GM19452 (cell line): ENCODE results near the gene SEZ6L2.
A peak's percentile ranks its signal among the peaks of the same experiment; 100 is the strongest.
"Not testable (repeated sequence)": the region's sequence is repeated elsewhere in the genome, so short reads cannot be mapped to it uniquely, and the experiment has no call there.

ENCODE experiments used
- ATAC-seq: cut with Tn5 transposase; IDR thresholded peaks from one replicate; pipeline ENCODE4 v1.9.1; 2021; ENCODE audit not compliant: unreplicated experiment

Gene SEZ6L2

GRCh38 chr16:29891525-29892457 lies 7.6 kb downstream of the SEZ6L2 start:
- ATAC-seq, result no peak

DNA sequence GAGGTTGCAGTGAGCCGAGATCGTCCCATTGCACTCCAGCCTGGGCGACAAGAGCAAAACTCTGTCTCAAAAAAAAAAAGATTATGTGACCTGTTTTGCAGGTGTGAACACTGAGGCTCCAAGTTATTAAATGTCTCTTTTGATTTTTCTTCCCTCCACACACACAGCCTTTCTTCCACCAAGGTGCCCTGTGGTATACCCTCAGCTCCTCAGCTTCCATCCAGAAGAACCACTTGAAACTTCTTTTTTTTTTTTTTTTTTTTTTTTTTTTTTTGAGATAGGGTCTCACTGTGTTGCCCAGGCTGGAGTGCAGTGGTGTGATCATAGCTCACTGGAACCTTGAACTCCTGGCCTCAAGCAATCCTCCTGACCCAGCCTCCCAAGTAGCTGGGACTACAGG lies 10.0 kb downstream of the SEZ6L2 start:
- ATAC-seq, result not testable (repeated sequence)

GRCh38 chr16:29883987-29884386 lies 15.4 kb downstream of the SEZ6L2 start:
- no peak for ATAC-seq

- ATAC-seq, result no peak
Observed at GRCh38 chr16:29881050-29881449, 18.3 kb downstream of the SEZ6L2 start.

- ATAC-seq, result no peak
Observed at GRCh38 chr16:29878172-29878571, 21.2 kb downstream of the SEZ6L2 start.

DNA sequence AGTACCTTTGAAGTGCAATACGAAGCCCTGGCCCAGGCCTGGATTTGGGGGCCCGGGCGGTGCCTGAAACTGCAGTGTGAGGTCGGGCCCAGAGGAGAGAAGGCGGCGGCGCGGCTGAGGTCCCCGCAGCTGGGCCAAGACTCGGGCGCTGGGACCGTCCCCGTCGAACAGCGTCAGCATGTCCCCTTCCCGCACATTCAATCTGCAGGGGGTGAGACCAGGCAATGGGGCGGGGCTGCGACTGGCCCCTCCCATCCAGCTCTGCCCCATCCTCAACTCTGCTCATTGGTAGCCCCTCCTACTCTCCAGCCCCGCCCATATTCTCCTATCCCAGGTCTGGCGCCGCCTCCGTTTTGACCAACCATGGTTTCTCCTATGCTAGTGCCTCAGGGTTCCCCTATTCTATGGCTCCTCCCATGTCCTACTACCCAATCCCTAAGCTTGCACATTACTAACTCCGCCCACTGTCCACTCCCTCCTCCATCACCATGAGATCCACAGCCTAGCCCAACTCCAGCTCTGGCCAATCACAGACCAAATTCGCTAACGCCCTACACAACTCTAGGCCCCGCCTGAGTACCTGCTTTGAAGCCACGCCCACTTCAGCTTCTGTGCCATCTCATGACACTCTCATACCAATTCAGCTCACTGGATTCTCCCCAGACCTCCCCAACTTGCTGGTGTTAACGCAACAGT lies 21.9 kb downstream of the SEZ6L2 start:
- ATAC-seq, result no peak

DNA sequence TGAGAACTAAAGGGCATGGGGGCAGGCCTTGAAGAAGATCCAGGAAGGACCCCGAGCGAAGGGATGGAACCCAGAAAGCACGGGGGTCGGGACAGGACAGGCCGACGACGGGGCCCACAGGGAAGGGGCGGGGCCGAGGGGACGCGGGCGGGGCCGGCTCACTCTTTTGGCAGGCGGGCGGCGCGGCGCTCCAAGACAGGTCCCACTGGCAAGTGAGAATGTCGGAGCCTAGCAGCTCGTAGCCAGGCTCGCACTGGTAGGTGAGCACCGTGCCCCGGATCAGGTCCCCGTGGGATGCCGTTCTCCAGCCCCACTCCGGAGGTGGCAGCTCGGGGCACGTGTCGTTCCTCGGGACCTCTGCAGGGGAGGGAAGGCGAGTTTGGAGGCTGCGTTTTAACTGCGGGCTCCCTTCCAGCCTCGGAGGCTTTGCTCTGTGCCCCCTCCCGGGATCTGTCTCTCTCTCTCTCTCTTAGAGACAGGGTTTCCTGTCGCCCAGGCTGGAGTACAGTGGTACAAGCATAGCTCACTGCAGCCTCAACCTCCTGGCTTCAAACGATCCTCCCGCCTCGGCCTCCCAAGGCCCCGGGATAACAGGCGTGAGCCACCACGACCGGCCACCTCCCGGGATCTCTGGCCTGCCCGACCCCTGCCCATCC lies 22.6 kb downstream of the SEZ6L2 start:
- ATAC-seq, result no peak

- ATAC-seq, result no peak
Observed at GRCh38 chr16:29876217-29876593, 23.1 kb downstream of the SEZ6L2 start.

DNA sequence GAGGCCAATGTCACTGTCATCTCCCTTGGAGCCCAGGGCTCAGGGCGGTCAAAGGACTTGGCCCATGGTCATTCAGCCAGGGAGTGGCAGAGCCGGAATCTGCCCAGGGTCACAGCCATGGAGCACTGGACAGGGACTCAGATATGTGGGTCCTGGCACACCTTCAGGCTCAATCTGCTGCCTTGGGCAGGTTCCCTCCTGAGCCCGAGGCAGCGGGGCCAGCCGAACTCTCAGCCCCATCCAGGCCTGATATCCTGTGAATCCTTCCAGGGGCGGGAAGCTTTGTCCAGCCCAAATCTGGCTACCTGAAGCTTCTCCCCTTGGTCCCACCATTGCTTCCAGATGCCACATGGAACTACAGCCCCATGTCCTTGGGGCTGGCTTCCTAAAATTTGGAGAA lies 24.1 kb downstream of the SEZ6L2 start:
- ATAC-seq, result no peak

DNA sequence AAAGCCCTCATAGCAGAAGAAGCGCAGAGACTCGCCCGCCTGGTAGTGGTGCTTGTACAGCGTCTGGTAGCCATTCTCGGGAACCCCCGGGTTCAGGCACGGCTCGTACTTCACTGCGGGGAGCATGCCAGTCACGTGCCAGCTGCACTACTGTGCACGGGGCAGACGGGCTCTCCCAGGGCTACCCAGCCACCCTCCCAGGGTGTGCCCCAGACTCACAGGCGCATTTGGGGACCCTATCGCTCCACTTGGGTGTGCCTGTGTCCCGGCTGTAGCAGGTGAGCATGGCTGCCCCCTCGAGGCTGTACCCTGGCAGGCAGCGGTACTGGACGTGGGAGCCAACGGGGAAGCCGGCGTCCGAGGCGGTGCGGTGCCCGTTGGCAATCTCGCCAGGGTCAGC lies 26.0 kb downstream of the SEZ6L2 start:
- ATAC-seq, result no peak

DNA sequence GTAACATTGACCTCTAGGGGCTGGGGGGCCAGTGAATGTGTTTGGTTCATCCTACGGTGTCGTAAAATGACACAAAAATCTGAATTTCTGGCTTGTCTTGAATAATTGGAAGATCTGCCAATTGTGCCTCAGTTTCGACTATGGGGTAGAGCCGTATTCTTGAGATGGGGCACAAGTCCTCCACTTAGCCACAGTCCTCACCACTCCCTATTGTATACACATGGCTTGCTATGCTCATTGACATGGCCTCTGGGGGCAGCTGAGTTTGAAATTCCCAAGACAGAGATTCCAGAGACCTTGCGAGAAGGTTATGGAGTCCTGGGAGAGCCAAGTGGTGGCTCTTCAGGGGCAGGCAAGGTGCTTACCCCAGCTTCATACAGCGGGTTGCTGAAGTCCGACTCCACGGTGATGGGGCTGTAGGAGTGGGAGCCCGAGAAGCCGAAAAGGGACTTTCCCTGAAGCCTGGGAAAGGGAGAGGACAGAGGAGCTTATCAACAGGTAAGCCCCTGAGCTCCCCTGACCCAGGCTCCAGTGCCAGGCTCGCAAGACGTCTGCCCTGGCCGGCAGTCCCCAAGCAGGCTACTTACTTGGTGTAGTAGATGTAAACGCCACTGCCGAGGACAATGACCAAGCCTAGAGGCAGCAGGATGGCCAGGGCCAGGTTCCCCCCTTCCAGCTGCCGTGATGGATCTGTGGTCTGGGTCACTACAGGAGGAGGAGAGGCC lies 27.4 kb downstream of the SEZ6L2 start:
- ATAC-seq, result no peak

DNA sequence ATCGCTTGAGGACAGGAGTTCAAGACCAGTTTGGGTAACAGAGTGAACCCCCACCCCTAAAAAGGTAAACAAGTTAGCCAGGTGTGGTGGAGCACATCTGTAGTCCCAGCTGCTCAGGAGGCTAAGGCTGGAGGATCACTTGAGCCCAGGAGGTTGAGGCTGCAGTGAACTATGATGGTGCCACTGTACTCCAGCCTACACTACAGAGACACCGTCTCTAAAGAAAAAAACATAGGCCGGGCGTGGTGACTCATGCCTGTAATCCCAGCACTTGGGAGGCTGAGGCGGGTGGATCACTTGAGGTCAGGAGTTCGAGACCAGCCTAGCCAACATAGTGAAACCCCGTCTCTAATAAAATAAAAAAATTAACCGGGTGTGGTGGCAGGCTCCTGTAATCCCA lies 30.3 kb downstream of the SEZ6L2 start:
- not testable (repeated sequence) for ATAC-seq

DNA sequence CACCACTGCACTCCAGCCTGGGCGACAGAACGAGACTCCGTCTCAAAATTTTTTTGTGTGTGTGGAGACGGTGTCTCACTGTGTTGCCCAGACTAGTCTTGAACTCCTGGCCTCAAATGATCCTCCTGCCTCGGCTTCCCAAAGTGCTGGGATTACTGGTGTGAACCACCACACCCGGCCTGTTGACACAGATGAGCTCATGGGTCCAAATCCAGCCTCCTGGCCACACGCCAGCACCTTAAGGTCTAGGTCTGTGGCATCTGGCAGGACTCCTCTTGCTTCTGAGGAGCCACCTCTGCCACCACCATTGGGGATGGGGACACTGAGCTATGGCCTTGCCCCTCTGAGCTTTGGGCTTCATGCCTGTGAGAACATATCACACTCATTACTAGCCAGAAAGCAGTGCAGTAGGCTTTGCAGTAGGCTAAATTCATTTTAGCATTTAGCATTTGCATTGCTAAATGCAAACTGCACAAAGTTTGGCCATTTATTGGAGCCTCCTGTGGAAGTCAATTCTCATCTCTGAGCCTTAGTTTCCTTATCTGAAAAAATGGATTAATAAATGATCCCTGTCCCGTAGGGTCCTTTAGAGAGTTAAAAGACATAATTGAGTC lies 30.8 kb downstream of the SEZ6L2 start:
- no peak for ATAC-seq

GRCh38 chr16:29864205-29864604 lies 35.1 kb downstream of the SEZ6L2 start:
- ATAC-seq, result no peak

- ATAC-seq, result no peak
Observed at GRCh38 chr16:29863669-29863984, 35.7 kb downstream of the SEZ6L2 start.

- peak; percentile 91 for ATAC-seq
Observed at GRCh38 chr16:29862884-29863668, 36.3 kb downstream of the SEZ6L2 start, which contains the start of gene CDIPT. TSS of gene CDIPT (minus strand) at chr16:29863226. CDS start at chr16:29862857, 369 bp downstream.

GRCh38 chr16:29862383-29862883 lies 36.9 kb downstream of the SEZ6L2 start:
- no peak for ATAC-seq

DNA sequence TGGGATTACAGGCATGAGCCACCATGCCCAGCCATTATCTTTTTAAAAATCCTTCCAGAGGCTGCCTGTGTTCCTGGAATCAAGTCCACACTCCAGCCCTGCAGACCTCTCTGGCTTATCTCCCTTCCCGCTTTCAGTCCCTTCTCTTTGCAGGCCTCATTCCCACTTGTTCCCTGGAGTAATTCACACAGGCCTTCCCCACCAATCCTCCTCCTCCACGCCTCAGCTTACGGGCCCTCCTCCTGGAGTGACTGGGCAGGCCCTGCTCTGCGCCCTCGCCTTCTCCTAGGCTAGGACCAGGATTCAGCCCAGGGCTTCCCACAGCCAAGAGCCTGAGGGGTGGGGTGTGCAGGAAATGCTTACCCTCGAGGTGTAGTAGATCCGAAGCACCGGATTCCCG lies 39.1 kb downstream of the SEZ6L2 start:
- no peak for ATAC-seq

- no peak for ATAC-seq
Observed at GRCh38 chr16:29858974-29859373, 40.4 kb downstream of the SEZ6L2 start.
